ENCODE data around the gene DEDD. TPM values are rescaled to one million over a fixed set of nuclear protein-coding genes. Genes with fewer than 3 reads are reported as not detected.
A peak's percentile ranks its signal among the peaks of the same experiment; 100 is the strongest.

DEDD gene
- total and polyA plus RNA-seq, 2 of the 13 experiments (the other 11 are each of a cell fraction or from before 2014, with no cell fraction given), result 12.6 to 27.8 TPM

DNA sequence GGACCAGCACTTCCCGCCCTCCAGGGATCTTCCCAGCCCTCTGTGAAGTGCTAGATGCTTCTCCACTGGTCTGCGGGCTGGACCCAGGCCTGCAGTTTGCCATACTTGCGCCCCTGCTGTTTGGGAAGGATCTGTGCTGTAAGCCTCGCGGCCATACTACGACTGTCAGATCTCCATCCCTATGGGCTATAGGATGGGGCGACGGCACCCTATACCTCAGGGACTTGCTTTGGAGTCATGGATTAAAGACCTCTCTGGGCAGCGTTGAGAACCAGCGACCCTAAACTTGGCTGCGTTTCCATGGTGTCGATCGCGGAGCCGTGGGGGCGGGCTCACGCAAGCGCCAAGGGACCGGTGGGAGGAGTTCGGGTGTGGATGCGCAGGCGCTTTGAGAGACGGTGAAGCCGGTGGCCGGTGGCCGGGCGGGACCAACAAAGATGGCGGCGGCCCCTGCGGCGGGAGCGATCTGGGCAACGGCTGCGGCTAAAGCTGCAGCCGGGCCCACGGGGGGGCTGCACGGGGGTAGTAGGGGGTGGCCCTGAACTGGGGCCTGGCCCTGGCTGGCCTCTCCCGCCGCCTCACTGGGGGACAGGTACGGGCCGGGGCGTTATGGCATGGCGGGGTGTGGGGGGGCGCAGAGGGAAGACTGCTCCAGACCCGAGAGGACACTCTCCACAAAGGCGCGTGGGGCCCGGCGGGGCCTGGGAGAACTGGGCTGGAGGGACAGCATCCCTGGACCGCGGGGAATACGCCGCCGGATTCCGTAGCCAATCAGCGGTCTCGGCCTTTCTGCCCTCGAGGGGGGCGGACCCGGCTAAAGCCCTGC lies 26.8 kb upstream of the DEDD start, which contains the start of gene USP21 (continued):
- TF ChIP-seq POLR2G (IDR thresholded peaks at IDR 0.05; ENCODE audit: low read depth, low read length) (peak; percentile 89), KLF16 (CRISPR knock-in tag; IDR thresholded peaks at IDR 0.05) (peak in 1 of 2 experiments; percentile 58; a peak in 1 of 4 replicates), FOXK1 (CRISPR knock-in tag; IDR thresholded peaks at IDR 0.05; ENCODE audit: borderline replicate concordance, low read depth) (peak; percentile 28; the same call in 1 of the 2 replicates), NONO (IDR thresholded peaks at IDR 0.05) (no peak), NONO (CRISPR knock-in tag; conservative IDR thresholded peaks at IDR 0.05) (no peak; the same call in 1 of the 2 replicates), ZNF510 (CRISPR knock-in tag; IDR thresholded peaks at IDR 0.05; ENCODE audit: low read depth) (no peak), ZNF616 (CRISPR knock-in tag; IDR thresholded peaks at IDR 0.05; ENCODE audit: low read depth) (no peak), RFX5 (IDR thresholded peaks at IDR 0.05; ENCODE audit: low read depth, low read length) (no peak), ZNF251 (CRISPR knock-in tag; IDR thresholded peaks at IDR 0.05) (no peak), SMC3 (IDR thresholded peaks at IDR 0.05; ENCODE audit: low read length) (no peak), SP2 (CRISPR knock-in tag; IDR thresholded peaks at IDR 0.05) (peak; percentile 75; the same call in 1 of the 2 replicates), ZNF782 (CRISPR knock-in tag; IDR thresholded peaks at IDR 0.05; ENCODE audit: borderline replicate concordance) (no peak), RBM22 (optimal IDR thresholded peaks at IDR 0.05; ENCODE audit: low read length) (no peak)
- TF ChIP-seq, protein P1, sequence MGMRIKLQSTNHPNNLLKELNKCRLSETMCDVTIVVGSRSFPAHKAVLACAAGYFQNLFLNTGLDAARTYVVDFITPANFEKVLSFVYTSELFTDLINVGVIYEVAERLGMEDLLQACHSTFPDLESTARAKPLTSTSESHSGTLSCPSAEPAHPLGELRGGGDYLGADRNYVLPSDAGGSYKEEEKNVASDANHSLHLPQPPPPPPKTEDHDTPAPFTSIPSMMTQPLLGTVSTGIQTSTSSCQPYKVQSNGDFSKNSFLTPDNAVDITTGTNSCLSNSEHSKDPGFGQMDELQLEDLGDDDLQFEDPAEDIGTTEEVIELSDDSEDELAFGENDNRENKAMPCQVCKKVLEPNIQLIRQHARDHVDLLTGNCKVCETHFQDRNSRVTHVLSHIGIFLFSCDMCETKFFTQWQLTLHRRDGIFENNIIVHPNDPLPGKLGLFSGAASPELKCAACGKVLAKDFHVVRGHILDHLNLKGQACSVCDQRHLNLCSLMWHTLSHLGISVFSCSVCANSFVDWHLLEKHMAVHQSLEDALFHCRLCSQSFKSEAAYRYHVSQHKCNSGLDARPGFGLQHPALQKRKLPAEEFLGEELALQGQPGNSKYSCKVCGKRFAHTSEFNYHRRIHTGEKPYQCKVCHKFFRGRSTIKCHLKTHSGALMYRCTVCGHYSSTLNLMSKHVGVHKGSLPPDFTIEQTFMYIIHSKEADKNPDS (CRISPR knock-in tag; IDR thresholded peaks at IDR 0.05), result no peak
- TF ChIP-seq, protein P2, sequence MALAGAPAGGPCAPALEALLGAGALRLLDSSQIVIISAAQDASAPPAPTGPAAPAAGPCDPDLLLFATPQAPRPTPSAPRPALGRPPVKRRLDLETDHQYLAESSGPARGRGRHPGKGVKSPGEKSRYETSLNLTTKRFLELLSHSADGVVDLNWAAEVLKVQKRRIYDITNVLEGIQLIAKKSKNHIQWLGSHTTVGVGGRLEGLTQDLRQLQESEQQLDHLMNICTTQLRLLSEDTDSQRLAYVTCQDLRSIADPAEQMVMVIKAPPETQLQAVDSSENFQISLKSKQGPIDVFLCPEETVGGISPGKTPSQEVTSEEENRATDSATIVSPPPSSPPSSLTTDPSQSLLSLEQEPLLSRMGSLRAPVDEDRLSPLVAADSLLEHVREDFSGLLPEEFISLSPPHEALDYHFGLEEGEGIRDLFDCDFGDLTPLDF (CRISPR knock-in tag; IDR thresholded peaks at IDR 0.05), result no peak
- TF ChIP-seq, protein P3, sequence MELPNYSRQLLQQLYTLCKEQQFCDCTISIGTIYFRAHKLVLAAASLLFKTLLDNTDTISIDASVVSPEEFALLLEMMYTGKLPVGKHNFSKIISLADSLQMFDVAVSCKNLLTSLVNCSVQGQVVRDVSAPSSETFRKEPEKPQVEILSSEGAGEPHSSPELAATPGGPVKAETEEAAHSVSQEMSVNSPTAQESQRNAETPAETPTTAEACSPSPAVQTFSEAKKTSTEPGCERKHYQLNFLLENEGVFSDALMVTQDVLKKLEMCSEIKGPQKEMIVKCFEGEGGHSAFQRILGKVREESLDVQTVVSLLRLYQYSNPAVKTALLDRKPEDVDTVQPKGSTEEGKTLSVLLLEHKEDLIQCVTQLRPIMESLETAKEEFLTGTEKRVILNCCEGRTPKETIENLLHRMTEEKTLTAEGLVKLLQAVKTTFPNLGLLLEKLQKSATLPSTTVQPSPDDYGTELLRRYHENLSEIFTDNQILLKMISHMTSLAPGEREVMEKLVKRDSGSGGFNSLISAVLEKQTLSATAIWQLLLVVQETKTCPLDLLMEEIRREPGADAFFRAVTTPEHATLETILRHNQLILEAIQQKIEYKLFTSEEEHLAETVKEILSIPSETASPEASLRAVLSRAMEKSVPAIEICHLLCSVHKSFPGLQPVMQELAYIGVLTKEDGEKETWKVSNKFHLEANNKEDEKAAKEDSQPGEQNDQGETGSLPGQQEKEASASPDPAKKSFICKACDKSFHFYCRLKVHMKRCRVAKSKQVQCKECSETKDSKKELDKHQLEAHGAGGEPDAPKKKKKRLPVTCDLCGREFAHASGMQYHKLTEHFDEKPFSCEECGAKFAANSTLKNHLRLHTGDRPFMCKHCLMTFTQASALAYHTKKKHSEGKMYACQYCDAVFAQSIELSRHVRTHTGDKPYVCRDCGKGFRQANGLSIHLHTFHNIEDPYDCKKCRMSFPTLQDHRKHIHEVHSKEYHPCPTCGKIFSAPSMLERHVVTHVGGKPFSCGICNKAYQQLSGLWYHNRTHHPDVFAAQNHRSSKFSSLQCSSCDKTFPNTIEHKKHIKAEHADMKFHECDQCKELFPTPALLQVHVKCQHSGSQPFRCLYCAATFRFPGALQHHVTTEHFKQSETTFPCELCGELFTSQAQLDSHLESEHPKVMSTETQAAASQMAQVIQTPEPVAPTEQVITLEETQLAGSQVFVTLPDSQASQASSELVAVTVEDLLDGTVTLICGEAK (IDR thresholded peaks at IDR 0.05), result no peak
- TF ChIP-seq, protein P3 (CRISPR knock-in tag; IDR thresholded peaks at IDR 0.05), result no peak

Measured in HepG2 (cell line).